ENCODE data around the gene PAXIP1.

- TF ChIP-seq IKZF1 (conservative IDR thresholded peaks at IDR 0.05) = no peak
- TF ChIP-seq SMAD1 (IDR thresholded peaks at IDR 0.05; ENCODE audit: low read depth, partially characterized antibody) = no peak
- TF ChIP-seq CTCF (IDR thresholded peaks at IDR 0.05 in 2 of 3, conservative IDR thresholded peaks at IDR 0.05 in 1 of 3; ENCODE audit: control insufficient read depth in 2 of 3, extremely low read depth in 1 of 3, insufficient read depth in 1 of 3, low read depth in 3 of 3, low read length in 3 of 3) = no peak
- TF ChIP-seq DPF2 (IDR thresholded peaks at IDR 0.05) = no peak
- no peak for TF ChIP-seq REST (IDR thresholded peaks at IDR 0.05; ENCODE audit: low read depth, low read length)
Measured at GRCh38 chr7:154912871-154913637, 89.9 kb downstream of the PAXIP1 start.

Data from GM12878 (cell line).